GM21528 (cell line): ENCODE measurements around the gene MAB21L1.

ENCODE experiments used
- ATAC-seq: cut with Tn5 transposase; IDR thresholded peaks from one replicate; pipeline ENCODE4 v1.9.1; 2021; ENCODE audit warnings: mild to moderate bottlenecking, moderate library complexity; ENCODE audit not compliant: unreplicated experiment, low FRiP score

The MAB21L1 gene

GRCh38 chr13:35475960-35476943 is at the start of gene MAB21L1:
TSS of gene MAB21L1 (minus strand) at chr13:35476689. CDS start at chr13:35476138, 551 bp downstream.
- ATAC-seq: no peak

- no peak for ATAC-seq
Measured at GRCh38 chr13:35524171-35524570, 47.7 kb upstream of the MAB21L1 start.

GRCh38 chr13:35518337-35518946 is 42.0 kb upstream of the MAB21L1 start:
- no peak for ATAC-seq

- no peak for ATAC-seq
Measured at GRCh38 chr13:35514801-35515502, 38.5 kb upstream of the MAB21L1 start.

GRCh38 chr13:35514061-35514477 is 37.6 kb upstream of the MAB21L1 start:
- ATAC-seq: no peak

- ATAC-seq: no peak
Measured at GRCh38 chr13:35512271-35512920, 35.9 kb upstream of the MAB21L1 start.

- no peak for ATAC-seq
Measured at GRCh38 chr13:35502456-35502855, 26.0 kb upstream of the MAB21L1 start.

GRCh38 chr13:35501661-35502235 is 25.3 kb upstream of the MAB21L1 start:
- ATAC-seq: no peak

- no peak for ATAC-seq
Measured at GRCh38 chr13:35500144-35500543, 23.7 kb upstream of the MAB21L1 start.

- no peak for ATAC-seq
Measured at GRCh38 chr13:35499676-35500075, 23.2 kb upstream of the MAB21L1 start.

GRCh38 chr13:35499196-35499662 is 22.7 kb upstream of the MAB21L1 start:
- ATAC-seq: no peak

GRCh38 chr13:35498231-35498630 is 21.7 kb upstream of the MAB21L1 start:
- no peak for ATAC-seq

GRCh38 chr13:35496761-35497386 is 20.4 kb upstream of the MAB21L1 start:
- no peak for ATAC-seq

- ATAC-seq: no peak
Measured at GRCh38 chr13:35496006-35496405, 19.5 kb upstream of the MAB21L1 start.

GRCh38 chr13:35489050-35489449 is 12.6 kb upstream of the MAB21L1 start:
- ATAC-seq: no peak

- ATAC-seq: no peak
Measured at GRCh38 chr13:35485424-35485823, 8.9 kb upstream of the MAB21L1 start.

- ATAC-seq: no peak
Measured at GRCh38 chr13:35484384-35484783, 7.9 kb upstream of the MAB21L1 start.

- no peak for ATAC-seq
Measured at GRCh38 chr13:35483761-35484160, 7.3 kb upstream of the MAB21L1 start.

- ATAC-seq: no peak
Measured at GRCh38 chr13:35482527-35482926, 6.0 kb upstream of the MAB21L1 start.

GRCh38 chr13:35481777-35482176 is 5.3 kb upstream of the MAB21L1 start:
- no peak for ATAC-seq
